GM12891 (cell line): ENCODE measurements around the gene PLEKHG2.

Source experiments
- POLR2A ChIP-seq: IDR thresholded peaks from 2 replicates; pipeline ENCODE4 v1.6.1; 2011; ENCODE audit warnings: low read depth, low read length, control low read depth
- POLR2AphosphoS5 ChIP-seq: IDR thresholded peaks from 2 replicates; pipeline ENCODE4 v1.6.1; 2011; ENCODE audit warnings: low read depth, low read length, control low read depth
- TAF1 ChIP-seq: IDR thresholded peaks from 2 replicates; pipeline ENCODE4 v1.6.1; 2011; ENCODE audit warnings: low read depth, low read length, control low read depth

DNA sequence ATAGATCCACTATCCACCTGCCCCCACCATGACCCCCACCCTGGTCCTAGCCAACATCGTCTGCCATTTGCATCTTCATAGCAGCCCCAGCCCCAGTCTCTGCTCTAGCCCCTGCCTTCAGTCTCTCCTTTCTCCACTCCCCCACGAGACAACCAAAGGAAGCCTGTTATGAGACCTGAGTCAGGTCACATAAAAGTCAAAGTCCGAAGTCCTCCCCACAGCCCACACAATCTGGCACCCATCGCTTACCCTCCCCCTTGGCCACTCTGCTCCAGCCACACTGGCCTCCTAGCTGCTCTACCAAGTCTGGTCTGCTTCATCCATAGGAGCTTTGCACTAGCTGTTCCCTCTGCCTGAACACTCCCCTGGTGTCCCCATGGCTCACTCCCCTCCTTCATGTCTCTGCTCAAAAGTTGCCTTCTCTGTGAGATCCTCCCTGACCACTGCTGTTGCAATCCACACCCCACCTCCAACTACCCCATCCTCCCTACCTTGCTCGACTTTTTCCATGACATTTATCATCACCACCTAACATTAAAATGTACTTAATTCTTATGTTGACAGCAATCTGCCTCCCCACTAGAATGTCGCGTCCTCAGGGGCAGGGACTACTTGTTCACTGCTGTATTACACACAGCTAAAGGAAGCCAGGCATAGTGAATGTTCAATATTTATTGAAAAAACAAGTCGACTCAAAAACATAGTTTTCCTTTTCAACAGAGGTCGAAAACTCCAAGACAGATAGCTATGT is 1.2 kb upstream of the PLEKHG2 start:
- TF ChIP-seq POLR2A (peak; percentile 48), TAF1 (no peak), POLR2AphosphoS5 (0 out of 2 replicates have a peak, but pooled peaks have one; percentile 37)
